DOHH2 (cell line): Measurements from ENCODE around the gene WWOX.

Experiments used
- H3F3A ChIP-seq: fragments of 200-600 bp; sonication (generic), shearing (Covaris generic); 2 replicates; pipeline ENCODE4 v1.6.0; 2016; ENCODE audit warnings: antibody characterized with exemption, mild to moderate bottlenecking; ENCODE audit not compliant: control insufficient read depth, insufficient read depth
- H3K27ac ChIP-seq: fragments of 200-600 bp; sonication (generic); 2 replicates; pipeline ENCODE4 v1.5.1; 2014; ENCODE audit warnings: low read depth, mild to moderate bottlenecking, low read length, moderate library complexity
- H3K27me3 ChIP-seq: fragments of 200-600 bp; sonication (generic); 2 replicates; pipeline ENCODE4 v1.6.1; 2014; ENCODE audit warnings: mild to moderate bottlenecking, low read length, mixed read lengths; ENCODE audit not compliant: control insufficient read depth
- H3K36me3 ChIP-seq: fragments of 200-600 bp; sonication (generic); 2 replicates; pipeline ENCODE4 v1.6.1; 2014; ENCODE audit warnings: mild to moderate bottlenecking, low read length, moderate library complexity, mixed read lengths; ENCODE audit not compliant: control insufficient read depth
- H3K4me1 ChIP-seq: fragments of 200-600 bp; sonication (generic); 2 replicates; pipeline ENCODE4 v1.6.1; 2014; ENCODE audit warnings: mild to moderate bottlenecking, low read length, mixed read lengths; ENCODE audit not compliant: control insufficient read depth
- H3K4me2 ChIP-seq: fragments of 200-600 bp; sonication (generic); 2 replicates; pipeline ENCODE4 v1.6.0; 2014; ENCODE audit warnings: mild to moderate bottlenecking, low read length, moderate library complexity
- H3K4me3 ChIP-seq: fragments of 200-600 bp; sonication (generic); 2 replicates; pipeline ENCODE4 v1.5.1; 2014; ENCODE audit warnings: mild to moderate bottlenecking, low read length, mixed read lengths
- H3K79me2 ChIP-seq: fragments of 200-600 bp; sonication (generic); 2 replicates; pipeline ENCODE4 v1.6.1; 2014; ENCODE audit warnings: mild to moderate bottlenecking, low read length, mixed read lengths; ENCODE audit not compliant: control insufficient read depth
- H3K9me2 ChIP-seq: fragments of 200-600 bp; sonication (generic); replicated peaks from 2 replicates; pipeline ENCODE4 v1.6.1; 2014; ENCODE audit warnings: mild to moderate bottlenecking, low read length, mixed read lengths; ENCODE audit not compliant: control insufficient read depth
- H3K9me3 ChIP-seq: fragments of 200-600 bp; sonication (generic); 2 replicates; pipeline ENCODE4 v1.6.1; 2014; ENCODE audit warnings: antibody characterized with exemption, low read length, mixed read lengths; ENCODE audit not compliant: control insufficient read depth, insufficient read depth
- H4K20me1 ChIP-seq: fragments of 200-600 bp; sonication (generic); 2 replicates; pipeline ENCODE4 v1.6.0; 2014; ENCODE audit warnings: low read depth, mild to moderate bottlenecking, antibody characterized with exemption, low read length, moderate library complexity; ENCODE audit not compliant: control insufficient read depth, insufficient read depth
- EZH2phosphoT487 ChIP-seq: fragments of 200-600 bp; sonication (generic); IDR thresholded peaks from 2 replicates; pipeline ENCODE4 v1.6.1; 2017; ENCODE audit warnings: borderline replicate concordance, mild to moderate bottlenecking, antibody characterized with exemption, low read length, moderate library complexity, mixed read lengths
- TF ChIP-seq, protein P1 (sequence below): fragments of 200-600 bp; sonication (generic); IDR thresholded peaks from one replicate; pipeline ENCODE4 v1.5.1; 2014; ENCODE audit warnings: antibody characterized with exemption, mild to moderate bottlenecking, low read depth, low read length; ENCODE audit not compliant: poor library complexity, severe bottlenecking

Gene WWOX

DNA sequence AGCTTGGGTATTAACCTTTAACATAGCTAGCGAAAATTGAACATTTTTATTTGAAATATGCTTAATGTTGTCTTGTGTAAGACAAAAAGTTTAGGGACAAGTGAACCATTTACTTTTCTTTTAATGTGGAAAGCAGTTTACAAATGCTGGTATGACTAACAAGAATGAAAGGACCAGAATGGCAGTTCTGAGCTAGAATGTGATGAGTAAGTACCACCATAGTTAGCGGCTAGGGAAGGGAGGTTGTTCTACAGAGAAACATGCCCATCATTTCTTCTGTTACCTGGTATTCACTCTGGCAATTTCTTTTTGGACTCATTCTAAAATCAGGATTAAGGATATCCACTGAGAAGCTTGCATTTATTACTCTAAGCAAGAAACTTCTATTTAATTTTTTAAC lies 121.1 kb downstream of the WWOX start:
- Histone ChIP-seq H3K4me3 (no peak overlapping the region), H3K4me2 (no peak overlapping the region; the same call in 1 of the 2 replicates), H3F3A (no peaks in the 10 kb centered on the region), H3K27me3 (no peaks in the 10 kb centered on the region), H3K27ac (no peak overlapping the region), H3K4me1 (peaks cover 25% of the 10 kb centered on the region), H3K9me3 (no peaks in the 10 kb centered on the region), H3K9me2 (no peaks in the 10 kb centered on the region), H3K36me3 (no peaks in the 10 kb centered on the region), H3K79me2 (no peaks in the 10 kb centered on the region), H4K20me1 (no peaks in the 10 kb centered on the region)
- TF ChIP-seq EZH2phosphoT487: no peak
- TF ChIP-seq, protein P1, sequence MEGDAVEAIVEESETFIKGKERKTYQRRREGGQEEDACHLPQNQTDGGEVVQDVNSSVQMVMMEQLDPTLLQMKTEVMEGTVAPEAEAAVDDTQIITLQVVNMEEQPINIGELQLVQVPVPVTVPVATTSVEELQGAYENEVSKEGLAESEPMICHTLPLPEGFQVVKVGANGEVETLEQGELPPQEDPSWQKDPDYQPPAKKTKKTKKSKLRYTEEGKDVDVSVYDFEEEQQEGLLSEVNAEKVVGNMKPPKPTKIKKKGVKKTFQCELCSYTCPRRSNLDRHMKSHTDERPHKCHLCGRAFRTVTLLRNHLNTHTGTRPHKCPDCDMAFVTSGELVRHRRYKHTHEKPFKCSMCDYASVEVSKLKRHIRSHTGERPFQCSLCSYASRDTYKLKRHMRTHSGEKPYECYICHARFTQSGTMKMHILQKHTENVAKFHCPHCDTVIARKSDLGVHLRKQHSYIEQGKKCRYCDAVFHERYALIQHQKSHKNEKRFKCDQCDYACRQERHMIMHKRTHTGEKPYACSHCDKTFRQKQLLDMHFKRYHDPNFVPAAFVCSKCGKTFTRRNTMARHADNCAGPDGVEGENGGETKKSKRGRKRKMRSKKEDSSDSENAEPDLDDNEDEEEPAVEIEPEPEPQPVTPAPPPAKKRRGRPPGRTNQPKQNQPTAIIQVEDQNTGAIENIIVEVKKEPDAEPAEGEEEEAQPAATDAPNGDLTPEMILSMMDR: no peak

DNA sequence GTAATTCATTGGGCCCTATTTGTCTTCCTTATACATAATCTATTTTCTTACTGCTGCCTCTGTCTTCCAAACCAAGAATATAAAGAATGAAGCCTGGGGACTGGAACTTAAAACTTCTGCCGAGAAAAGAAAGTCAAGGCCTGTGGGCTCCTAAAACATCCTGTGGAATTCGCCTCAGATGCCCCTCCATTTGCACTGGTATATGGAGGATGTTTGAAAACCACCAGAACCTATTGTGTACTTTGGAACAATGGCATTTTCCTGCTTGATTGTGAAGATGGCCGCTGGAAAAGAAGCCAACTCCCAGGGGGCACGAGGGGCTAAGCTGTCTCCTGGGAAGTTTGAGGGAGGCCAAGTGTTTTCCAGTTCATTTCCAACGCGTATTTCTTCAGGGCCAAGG lies 122.4 kb downstream of the WWOX start:
- Histone ChIP-seq H3K27ac (no peak overlapping the region), H3K9me2 (no peaks in the 10 kb centered on the region), H3K27me3 (no peaks in the 10 kb centered on the region), H3F3A (no peaks in the 10 kb centered on the region), H3K4me2 (peak overlapping the region; percentile 68; the same call in 1 of the 2 replicates), H3K79me2 (no peaks in the 10 kb centered on the region), H4K20me1 (no peaks in the 10 kb centered on the region), H3K9me3 (no peaks in the 10 kb centered on the region), H3K36me3 (no peaks in the 10 kb centered on the region), H3K4me3 (no peak overlapping the region), H3K4me1 (peaks cover 25% of the 10 kb centered on the region)
- TF ChIP-seq, protein P1: no peak
- no peak for TF ChIP-seq EZH2phosphoT487

DNA sequence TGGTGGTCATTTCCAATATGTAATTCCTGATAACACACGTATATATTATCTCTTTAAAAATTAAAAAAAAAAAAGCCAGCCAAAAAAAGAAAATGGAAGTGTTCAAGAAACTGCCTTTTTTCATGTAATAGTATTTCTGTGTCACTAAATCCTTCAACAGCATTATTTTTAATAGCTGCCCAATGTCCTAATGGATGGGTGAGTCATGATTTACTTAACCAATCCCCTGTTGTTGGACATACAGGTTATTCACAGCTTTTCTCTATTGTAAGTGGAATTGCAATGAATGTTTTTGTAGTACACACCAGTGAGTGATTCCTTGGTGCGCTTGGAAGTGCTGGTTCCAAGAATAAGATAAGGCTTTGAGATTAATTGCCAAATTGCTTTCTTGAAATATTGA lies 124.9 kb downstream of the WWOX start:
- Histone ChIP-seq H4K20me1 (no peaks in the 10 kb centered on the region), H3F3A (no peaks in the 10 kb centered on the region), H3K4me1 (peaks cover 25% of the 10 kb centered on the region), H3K4me2 (no peak overlapping the region), H3K9me3 (no peaks in the 10 kb centered on the region), H3K36me3 (no peaks in the 10 kb centered on the region), H3K27ac (no peak overlapping the region), H3K4me3 (no peak overlapping the region), H3K79me2 (no peaks in the 10 kb centered on the region), H3K9me2 (no peaks in the 10 kb centered on the region), H3K27me3 (no peaks in the 10 kb centered on the region)
- TF ChIP-seq EZH2phosphoT487: no peak
- TF ChIP-seq, protein P1: no peak
